ENCODE data around the gene DGLUCY. TPM values are rescaled to one million over a fixed set of nuclear protein-coding genes. Genes with fewer than 3 reads are reported as not detected.

Gene DGLUCY
- total and polyA plus RNA-seq, 2 donors (not counting 1 experiment from before 2014, with no cell fraction given), result 91.5 to 103 TPM

DNA sequence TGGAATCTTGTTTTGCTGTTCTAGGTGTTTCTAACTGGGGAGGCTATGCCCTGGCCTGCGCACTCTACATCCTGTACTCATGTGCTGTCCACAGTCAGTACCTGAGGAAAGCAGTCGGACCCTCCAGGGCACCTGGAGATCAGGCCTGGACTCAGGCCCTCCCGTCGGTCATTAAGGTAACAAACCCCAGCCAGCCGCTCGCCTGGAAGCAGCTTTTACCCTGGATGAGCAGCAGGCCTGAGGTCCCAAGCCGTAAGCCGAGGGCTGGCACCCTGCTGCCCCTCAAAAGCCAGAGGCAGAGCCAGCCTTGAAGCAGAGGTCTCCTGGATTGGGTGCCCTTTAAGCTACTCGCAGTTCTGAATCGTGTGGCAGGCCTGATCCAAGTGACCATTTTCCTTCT lies 101.5 kb downstream of the DGLUCY start:
- no peaks in the 10 kb centered on the region for H3K4me1 ChIP-seq (ENCODE audit: control insufficient read depth in 2 of 2, insufficient read depth in 2 of 2, low read length in 2 of 2)
- CTCF ChIA-PET, result interaction anchor here (2.4 kb wide), 1 partner anchor 71 kb away, joined by 14 read pairs; no protein-coding TSS in a partner anchor

DNA sequence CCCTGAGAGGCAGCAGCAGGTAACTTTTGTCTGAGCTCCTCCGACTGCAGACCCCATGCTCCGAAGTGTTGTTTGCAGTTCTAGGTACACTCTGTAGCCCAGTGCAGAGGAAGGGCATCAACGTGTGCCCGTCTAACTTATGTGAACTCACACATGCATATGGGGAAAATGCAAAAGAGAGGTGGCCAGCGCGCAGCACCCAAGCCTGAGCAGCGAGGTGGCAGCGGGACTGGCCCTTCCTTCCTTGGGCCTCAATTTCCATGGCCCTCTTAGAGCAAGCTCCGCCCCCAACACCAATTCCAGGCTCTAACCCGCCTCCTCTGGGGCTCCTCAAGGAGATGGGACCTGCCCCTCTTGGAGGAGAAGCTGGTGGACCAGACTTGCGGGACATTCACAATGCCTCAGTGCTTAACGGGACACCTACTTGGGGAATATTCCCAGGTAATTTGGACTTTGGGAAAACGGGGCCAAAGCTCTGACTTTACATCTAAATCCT lies 102.9 kb downstream of the DGLUCY start:
- no peaks in the 10 kb centered on the region for H3K4me1 Mint-ChIP-seq
- Histone ChIP-seq H3K79me2 (ENCODE audit: control insufficient read depth, insufficient read depth, low read length) (no peaks in the 10 kb centered on the region), H3K9me3 (ENCODE audit: control extremely low read depth in 1 of 3, control insufficient read depth in 2 of 3, insufficient read depth in 1 of 3, low read length in 2 of 3) (no peaks in the 10 kb centered on the region), H3K27me3 (replicated peaks in 1 of 4; ENCODE audit: control extremely low read depth in 1 of 4, control insufficient read depth in 3 of 4, insufficient read depth in 4 of 4, low read length in 3 of 4) (no peaks in the 10 kb centered on the region), H3K4me1 (ENCODE audit: control insufficient read depth in 2 of 2, insufficient read depth in 2 of 2, low read length in 2 of 2) (no peaks in the 10 kb centered on the region), H2AFZ (ENCODE audit: insufficient read depth, low read depth, low read length, poor library complexity, severe bottlenecking) (no peak overlapping the region), H3K36me3 (replicated peaks in 1 of 2; ENCODE audit: control extremely low read depth in 1 of 2, control insufficient read depth in 1 of 2, extremely low read depth in 1 of 2, insufficient read depth in 2 of 2, low read length in 1 of 2) (peaks cover 2 to 62% of the 10 kb centered on the region in 2 experiments), H3K4me3 (ENCODE audit: control extremely low read depth in 1 of 5, extremely low read depth in 1 of 5, insufficient read depth in 1 of 5, low read depth in 2 of 5, low read length in 4 of 5) (no peak overlapping the region), H3K27ac (ENCODE audit: low read length in 2 of 2) (no peak overlapping the region), H3K4me2 (replicated peaks; ENCODE audit: low read depth, low read length, poor library complexity, severe bottlenecking) (no peak overlapping the region), H3K9ac (ENCODE audit: low read length) (no peak overlapping the region), H4K20me1 (ENCODE audit: control insufficient read depth, insufficient read depth, low read length, poor library complexity, severe bottlenecking) (no peaks in the 10 kb centered on the region)
- H3K27me3 Mint-ChIP-seq, result no peaks in the 10 kb centered on the region
- CTCF ChIA-PET, result interaction anchor here (0.7 to 2.4 kb wide), 3 partner anchors 60 to 231 kb away, joined by 3 to 14 read pairs (median 4); no protein-coding TSS in a partner anchor
- WGBS (ENCODE audit: insufficient coverage), result 97% methylated on average over 13 of the region's 13 CpGs
- H3K4me3 Mint-ChIP-seq, result no peak overlapping the region
- H3K9me3 Mint-ChIP-seq (ENCODE audit: insufficient read depth), result no peaks in the 10 kb centered on the region
- TF ChIP-seq, protein P1, sequence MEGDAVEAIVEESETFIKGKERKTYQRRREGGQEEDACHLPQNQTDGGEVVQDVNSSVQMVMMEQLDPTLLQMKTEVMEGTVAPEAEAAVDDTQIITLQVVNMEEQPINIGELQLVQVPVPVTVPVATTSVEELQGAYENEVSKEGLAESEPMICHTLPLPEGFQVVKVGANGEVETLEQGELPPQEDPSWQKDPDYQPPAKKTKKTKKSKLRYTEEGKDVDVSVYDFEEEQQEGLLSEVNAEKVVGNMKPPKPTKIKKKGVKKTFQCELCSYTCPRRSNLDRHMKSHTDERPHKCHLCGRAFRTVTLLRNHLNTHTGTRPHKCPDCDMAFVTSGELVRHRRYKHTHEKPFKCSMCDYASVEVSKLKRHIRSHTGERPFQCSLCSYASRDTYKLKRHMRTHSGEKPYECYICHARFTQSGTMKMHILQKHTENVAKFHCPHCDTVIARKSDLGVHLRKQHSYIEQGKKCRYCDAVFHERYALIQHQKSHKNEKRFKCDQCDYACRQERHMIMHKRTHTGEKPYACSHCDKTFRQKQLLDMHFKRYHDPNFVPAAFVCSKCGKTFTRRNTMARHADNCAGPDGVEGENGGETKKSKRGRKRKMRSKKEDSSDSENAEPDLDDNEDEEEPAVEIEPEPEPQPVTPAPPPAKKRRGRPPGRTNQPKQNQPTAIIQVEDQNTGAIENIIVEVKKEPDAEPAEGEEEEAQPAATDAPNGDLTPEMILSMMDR (IDR thresholded peaks at IDR 0.05), result no peak
- no peak for TF ChIP-seq EZH2 (IDR thresholded peaks at IDR 0.05; ENCODE audit: borderline replicate concordance, insufficient read depth, low read depth, low read length, poor library complexity, severe bottlenecking)
- no peak overlapping the region for H3K27ac Mint-ChIP-seq
- POLR2A ChIA-PET, result no interaction called here
- intact Hi-C loops (cut with micrococcal nuclease), result no loop called here
- DNase-seq, result no peak
- no peak for ATAC-seq (ENCODE audit: low read depth)

More for the DNA sequence above, 101.5 kb downstream of the DGLUCY start:
- TF ChIP-seq, protein P1 (IDR thresholded peaks at IDR 0.05), result no peak
- TF ChIP-seq EZH2 (IDR thresholded peaks at IDR 0.05; ENCODE audit: borderline replicate concordance, insufficient read depth, low read depth, low read length, poor library complexity, severe bottlenecking), result no peak
- Mint-ChIP-seq H3K27me3 (no peaks in the 10 kb centered on the region), H3K4me3 (no peak overlapping the region), H3K27ac (no peak overlapping the region), H3K9me3 (ENCODE audit: insufficient read depth) (no peaks in the 10 kb centered on the region), H3K4me1 (no peaks in the 10 kb centered on the region)
- Histone ChIP-seq H3K4me3 (ENCODE audit: control extremely low read depth in 1 of 5, extremely low read depth in 1 of 5, insufficient read depth in 1 of 5, low read depth in 2 of 5, low read length in 4 of 5) (no peak overlapping the region), H4K20me1 (ENCODE audit: control insufficient read depth, insufficient read depth, low read length, poor library complexity, severe bottlenecking) (no peaks in the 10 kb centered on the region), H3K36me3 (replicated peaks in 1 of 2; ENCODE audit: control extremely low read depth in 1 of 2, control insufficient read depth in 1 of 2, extremely low read depth in 1 of 2, insufficient read depth in 2 of 2, low read length in 1 of 2) (peaks cover 2 to 62% of the 10 kb centered on the region in 2 experiments), H3K27ac (ENCODE audit: low read length in 2 of 2) (no peak overlapping the region), H3K27me3 (replicated peaks in 1 of 4; ENCODE audit: control extremely low read depth in 1 of 4, control insufficient read depth in 3 of 4, insufficient read depth in 4 of 4, low read length in 3 of 4) (no peaks in the 10 kb centered on the region), H2AFZ (ENCODE audit: insufficient read depth, low read depth, low read length, poor library complexity, severe bottlenecking) (no peak overlapping the region), H3K9ac (ENCODE audit: low read length) (no peak overlapping the region), H3K79me2 (ENCODE audit: control insufficient read depth, insufficient read depth, low read length) (no peaks in the 10 kb centered on the region), H3K4me2 (replicated peaks; ENCODE audit: low read depth, low read length, poor library complexity, severe bottlenecking) (no peak overlapping the region), H3K9me3 (ENCODE audit: control extremely low read depth in 1 of 3, control insufficient read depth in 2 of 3, insufficient read depth in 1 of 3, low read length in 2 of 3) (no peaks in the 10 kb centered on the region)
- intact Hi-C loops (cut with micrococcal nuclease), result no loop called here
- 89% methylated on average over 10 of the region's 10 CpGs for WGBS (ENCODE audit: insufficient coverage)
- no peak for ATAC-seq (ENCODE audit: low read depth)
- no peak for DNase-seq
- POLR2A ChIA-PET, result no interaction called here
